DND-41 (cell line): ENCODE results near the gene SMPD3.

Source experiments
- CTCF ChIP-seq: IDR thresholded peaks from 2 replicates; pipeline ENCODE4 v1.5.1; 2012; ENCODE audit warnings: borderline replicate concordance, low read length, moderate library complexity, mild to moderate bottlenecking; ENCODE audit not compliant: poor library complexity, severe bottlenecking; ENCODE audit errors: extremely low read depth
- EZH2 ChIP-seq: IDR thresholded peaks from 3 replicates; pipeline ENCODE4 v1.6.1; 2012; ENCODE audit warnings: borderline replicate concordance, low read depth, mild to moderate bottlenecking, moderate library complexity, low read length, inconsistent platforms; ENCODE audit not compliant: severe bottlenecking

GRCh38 chr16:68469796-68470460 is 21.6 kb upstream of the SMPD3 start:
- TF ChIP-seq EZH2 (no peak), CTCF (no peak)
